ENCODE data around the gene APP.

APP gene

GRCh38 chr21:25997788-25998611 lies 172.6 kb downstream of the APP start:
- TF ChIP-seq TEAD4 (IDR thresholded peaks at IDR 0.05) (peak; percentile 30; the same call in 1 of the 2 replicates), TAF1 (IDR thresholded peaks at IDR 0.05; ENCODE audit: low read depth) (no peak), USF1 (IDR thresholded peaks at IDR 0.05) (no peak), RAD21 (IDR thresholded peaks at IDR 0.05; ENCODE audit: low read depth) (0 out of 2 replicates have a peak, but pooled peaks have one; percentile 2), CEBPB (IDR thresholded peaks at IDR 0.05) (no peak), YY1 (IDR thresholded peaks at IDR 0.05; ENCODE audit: low read depth) (no peak), TCF12 (IDR thresholded peaks at IDR 0.05; ENCODE audit: low read depth) (peak; percentile 79), NFIC (IDR thresholded peaks at IDR 0.05) (peak; percentile 38), CREB1 (IDR thresholded peaks at IDR 0.05; ENCODE audit: low read depth) (no peak), EP300 (IDR thresholded peaks at IDR 0.05; ENCODE audit: borderline replicate concordance) (peak; percentile 51), REST (IDR thresholded peaks at IDR 0.05; ENCODE audit: low read depth) (no peak), MAX (IDR thresholded peaks at IDR 0.05) (peak; percentile 27; the same call in 1 of the 2 replicates)

GRCh38 chr21:25995278-25995677 lies 175.3 kb downstream of the APP start:
- TF ChIP-seq EGR1 (IDR thresholded peaks at IDR 0.05) (no peak), ZBTB7A (IDR thresholded peaks at IDR 0.05; ENCODE audit: low read depth) (no peak), EP300 (IDR thresholded peaks at IDR 0.05; ENCODE audit: borderline replicate concordance) (no peak), YY1 (IDR thresholded peaks at IDR 0.05; ENCODE audit: low read depth) (no peak), TEAD4 (IDR thresholded peaks at IDR 0.05) (no peak), CREB1 (IDR thresholded peaks at IDR 0.05; ENCODE audit: low read depth) (no peak), FOXM1 (IDR thresholded peaks at IDR 0.05; ENCODE audit: borderline replicate concordance, low read depth) (no peak), CEBPB (IDR thresholded peaks at IDR 0.05) (no peak), TAF1 (IDR thresholded peaks at IDR 0.05; ENCODE audit: low read depth) (no peak), RAD21 (IDR thresholded peaks at IDR 0.05; ENCODE audit: low read depth) (no peak), USF1 (IDR thresholded peaks at IDR 0.05) (no peak), TCF12 (IDR thresholded peaks at IDR 0.05; ENCODE audit: low read depth) (no peak)

GRCh38 chr21:25994758-25995163 lies 175.8 kb downstream of the APP start:
- TF ChIP-seq TAF1 (IDR thresholded peaks at IDR 0.05; ENCODE audit: low read depth) (no peak), MAX (IDR thresholded peaks at IDR 0.05) (no peak), USF1 (IDR thresholded peaks at IDR 0.05) (no peak), REST (IDR thresholded peaks at IDR 0.05; ENCODE audit: low read depth) (no peak), TEAD4 (IDR thresholded peaks at IDR 0.05) (no peak), YY1 (IDR thresholded peaks at IDR 0.05; ENCODE audit: low read depth) (no peak), FOXM1 (IDR thresholded peaks at IDR 0.05; ENCODE audit: borderline replicate concordance, low read depth) (no peak), NFIC (IDR thresholded peaks at IDR 0.05) (no peak), RAD21 (IDR thresholded peaks at IDR 0.05; ENCODE audit: low read depth) (no peak), CEBPB (IDR thresholded peaks at IDR 0.05) (no peak), TCF12 (IDR thresholded peaks at IDR 0.05; ENCODE audit: low read depth) (no peak), EP300 (IDR thresholded peaks at IDR 0.05; ENCODE audit: borderline replicate concordance) (no peak), EGR1 (IDR thresholded peaks at IDR 0.05) (no peak), ZBTB7A (IDR thresholded peaks at IDR 0.05; ENCODE audit: low read depth) (no peak), CREB1 (IDR thresholded peaks at IDR 0.05; ENCODE audit: low read depth) (no peak)

- TF ChIP-seq FOXM1 (IDR thresholded peaks at IDR 0.05; ENCODE audit: borderline replicate concordance, low read depth): no peak
- no peak for TF ChIP-seq RAD21 (IDR thresholded peaks at IDR 0.05; ENCODE audit: low read depth)
- TF ChIP-seq TAF1 (IDR thresholded peaks at IDR 0.05; ENCODE audit: low read depth): no peak
- no peak for TF ChIP-seq ZBTB7A (IDR thresholded peaks at IDR 0.05; ENCODE audit: low read depth)
- TF ChIP-seq CREB1 (IDR thresholded peaks at IDR 0.05; ENCODE audit: low read depth): no peak
- TF ChIP-seq TCF12 (IDR thresholded peaks at IDR 0.05; ENCODE audit: low read depth): no peak
- no peak for TF ChIP-seq NFIC (IDR thresholded peaks at IDR 0.05)
- no peak for TF ChIP-seq REST (IDR thresholded peaks at IDR 0.05; ENCODE audit: low read depth)
These were observed 181.8 kb downstream of the APP start for GRCh38 chr21:25988738-25989137.

All from Ishikawa (cell line).